Panc1 (cell line): ENCODE data around the gene SH3BP2. TPM values are rescaled to one million over a fixed set of nuclear protein-coding genes. Genes with fewer than 3 reads are reported as not detected.

Experiments
- ATAC-seq: fragments of 200-7000 bp; cut with Tn5 transposase; 2 replicates; pipeline ENCODE4 v1.9.1; 2020; ENCODE audit warnings: mild to moderate bottlenecking, moderate library complexity
- BruUV-seq: library from RNA; stranded (reverse); fragments of 400-500 nt; replicated peaks from 2 replicates; lab custom pipeline; 2021; lab: Mats Ljungman, UMichigan
- CTCF ChIA-PET: fragments of 300-600 bp; sonication (Branson Sonifier 250); formaldehyde crosslinking; loops from one replicate; lab custom pipeline; 2022; ENCODE audit warnings: antibody characterized with exemption; lab: Charles Lee
- POLR2A ChIA-PET: fragments of 300-600 bp; sonication (Branson Sonifier 250); formaldehyde crosslinking; loops from one replicate; lab custom pipeline; 2022; ENCODE audit warnings: antibody characterized with exemption; lab: Charles Lee
- DNase-seq: peaks from one replicate; pipeline ENCODE4 v3.0.0-alpha.2; 2010; ENCODE audit warnings: low read depth, low spot score
- H3K27ac ChIP-seq: 2 replicates; pipeline ENCODE4 v1.5.1; 2011; ENCODE audit warnings: mild to moderate bottlenecking, low read length, inconsistent platforms
- H3K27me3 ChIP-seq: fragments of 200-500 bp; sonication (Bioruptor generic); 2 replicates; pipeline ENCODE4 v1.6.0; 2014; ENCODE audit warnings: low read length, inconsistent platforms; ENCODE audit not compliant: control insufficient read depth, insufficient read depth
- H3K36me3 ChIP-seq: fragments of 200-500 bp; sonication (Bioruptor generic); 2 replicates; pipeline ENCODE4 v1.5.1; 2014; ENCODE audit warnings: inconsistent platforms, mild to moderate bottlenecking, low read length, moderate library complexity; ENCODE audit not compliant: control insufficient read depth, insufficient read depth
- H3K4me1 ChIP-seq: 2 replicates; pipeline ENCODE4 v1.5.1; 2011; ENCODE audit warnings: inconsistent platforms, mild to moderate bottlenecking, low read length, moderate library complexity; ENCODE audit not compliant: control insufficient read depth, insufficient read depth
- H3K4me3 ChIP-seq, 2 experiments: 2 replicates each; pipeline ENCODE4 v1.5.1; 2011 to 2012; ENCODE audit warnings: low read depth in 2 of 2, low read length in 2 of 2, mild to moderate bottlenecking in 2 of 2, inconsistent platforms in 1 of 2, moderate library complexity in 1 of 2
- H3K9me3 ChIP-seq: fragments of 200-500 bp; sonication (Bioruptor generic); 2 replicates; pipeline ENCODE4 v1.5.1; 2014; ENCODE audit warnings: low read depth, mild to moderate bottlenecking, inconsistent platforms, low read length, moderate library complexity; ENCODE audit not compliant: control insufficient read depth, insufficient read depth
- CTCF ChIP-seq: fragments of 450-650 bp; IDR thresholded peaks from 2 replicates; pipeline ENCODE4 v1.5.1; 2017; ENCODE audit warnings: mild to moderate bottlenecking
- POLR2AphosphoS5 ChIP-seq: IDR thresholded peaks from 2 replicates; pipeline ENCODE4 v1.6.1; 2012; ENCODE audit warnings: mild to moderate bottlenecking, low read depth, low read length, moderate library complexity
- REST ChIP-seq, 2 experiments: IDR thresholded peaks; 2 replicates each; pipeline ENCODE4 v1.6.1; 2011 to 2012; ENCODE audit warnings: low read depth in 2 of 2, control low read depth in 1 of 2, low read length in 1 of 2, mild to moderate bottlenecking in 1 of 2, moderate library complexity in 1 of 2; ENCODE audit not compliant: insufficient read depth in 1 of 2
- SIN3A ChIP-seq: IDR thresholded peaks from 2 replicates; pipeline ENCODE4 v1.6.1; 2012; ENCODE audit warnings: low read depth, mild to moderate bottlenecking, low read length, moderate library complexity, borderline replicate concordance; ENCODE audit not compliant: insufficient read depth
- TCF7L2 ChIP-seq: IDR thresholded peaks from 2 replicates; pipeline ENCODE4 v1.6.1; 2011; ENCODE audit warnings: mild to moderate bottlenecking, low read depth, low read length, inconsistent platforms
- in situ Hi-C: cut with HindIII; loops from 2 replicates; pipeline ENCODE4 v1.10.0; 2016; ENCODE audit warnings: low sequenced_read_pairs, low pct_unique_long_range_greater_than_20kb
- intact Hi-C: fragments of 100-400 bp; cut with micrococcal nuclease; formaldehyde crosslinking; loops from one replicate; pipeline ENCODE4 v1.10.0; 2022; ENCODE audit not compliant: unreplicated experiment
- total RNA-seq: library from RNA; stranded (reverse); gene quantifications from one replicate; pipeline ENCODE4 v1.2.1, GENCODE V29; 2021; ENCODE audit not compliant: unreplicated experiment

Gene SH3BP2
- total RNA-seq, 1 experiment from 2014 or later: 93.4 TPM

DNA sequence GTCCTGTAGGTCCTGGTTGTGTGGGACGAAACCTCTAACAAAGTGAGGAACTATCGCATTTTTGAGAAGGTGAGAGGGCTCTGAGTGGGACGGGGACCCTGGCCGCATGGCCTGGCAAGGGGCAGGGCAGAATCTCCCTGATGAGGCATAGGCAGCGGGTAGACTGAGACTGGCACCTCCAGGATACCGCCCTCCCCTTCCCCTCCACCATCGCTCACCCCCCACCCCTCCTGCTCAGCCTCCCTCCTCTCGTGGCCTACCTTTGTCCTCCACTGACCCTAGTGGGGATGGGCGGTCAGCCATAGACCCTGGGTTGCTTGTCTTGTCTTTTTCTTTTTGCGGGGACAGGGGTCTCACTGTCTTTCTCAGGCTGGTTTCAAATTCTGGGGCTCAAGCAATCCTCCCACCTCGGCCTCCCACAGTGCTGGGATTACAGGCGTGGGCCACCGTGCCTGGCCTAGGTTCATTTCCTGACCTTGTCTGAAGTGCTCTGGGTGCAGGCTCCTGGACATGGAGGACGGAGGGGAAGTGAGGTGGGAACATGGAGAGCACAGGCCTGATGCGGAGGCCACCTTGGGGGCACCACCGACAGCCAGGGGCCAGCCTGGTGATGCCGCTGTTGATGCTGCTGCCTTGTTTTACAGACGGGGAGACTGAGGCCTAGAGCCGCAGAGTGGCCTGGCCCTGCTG is 40.2 kb downstream of the SH3BP2 start:
- no peaks in the 10 kb centered on the region for H3K4me1 ChIP-seq
- TF ChIP-seq TCF7L2: no peak
- TF ChIP-seq SIN3A: no peak
- no peak for TF ChIP-seq CTCF
- no peak for TF ChIP-seq POLR2AphosphoS5
- no peak for TF ChIP-seq REST (IDR thresholded peaks at IDR 0.05; ENCODE audit: insufficient read depth in 1 of 2, low read depth in 2 of 2, low read length in 1 of 2)
- H3K4me3 ChIP-seq: no peak overlapping the region
- no peaks in the 10 kb centered on the region for H3K27me3 ChIP-seq
- in situ Hi-C loops (no loop called here), intact Hi-C loops (no loop called here)
- H3K9me3 ChIP-seq: no peaks in the 10 kb centered on the region
- CTCF ChIA-PET: no interaction called here
- POLR2A ChIA-PET: no interaction called here
- BruUV-seq: no TSS peak
- ATAC-seq (no peak), DNase-seq (no peak)
- no peaks in the 10 kb centered on the region; the same call in 1 of the 2 replicates for H3K36me3 ChIP-seq
- H3K27ac ChIP-seq: no peak overlapping the region

DNA sequence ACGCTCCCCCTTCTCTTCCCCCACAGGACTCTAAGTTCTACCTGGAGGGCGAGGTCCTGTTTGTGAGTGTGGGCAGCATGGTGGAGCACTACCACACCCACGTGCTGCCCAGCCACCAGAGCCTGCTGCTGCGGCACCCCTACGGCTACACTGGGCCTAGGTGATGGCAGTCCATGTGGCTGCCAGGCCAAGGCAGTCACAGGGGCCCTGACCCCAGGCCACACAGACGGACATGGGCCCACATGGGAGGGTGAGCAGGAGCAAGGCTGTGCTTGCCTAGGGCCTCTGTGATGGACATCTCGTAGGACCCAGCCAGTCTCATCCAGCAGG is 40.8 kb downstream of the SH3BP2 start:
- no peaks in the 10 kb centered on the region for H3K4me1 ChIP-seq
- H3K9me3 ChIP-seq: no peaks in the 10 kb centered on the region
- no peak overlapping the region for H3K27ac ChIP-seq
- intact Hi-C loops: no loop called here
- in situ Hi-C loops: no loop called here
- no peak for TF ChIP-seq POLR2AphosphoS5
- TF ChIP-seq REST (IDR thresholded peaks at IDR 0.05; ENCODE audit: insufficient read depth in 1 of 2, low read depth in 2 of 2, low read length in 1 of 2): no peak
- no peak for TF ChIP-seq SIN3A
- TF ChIP-seq CTCF: no peak
- TF ChIP-seq TCF7L2: no peak
- ChIA-PET CTCF (no interaction called here), POLR2A (no interaction called here)
- no TSS peak for BruUV-seq
- H3K4me3 ChIP-seq: no peak overlapping the region
- DNase-seq: no peak
- no peak for ATAC-seq
- no peaks in the 10 kb centered on the region for H3K27me3 ChIP-seq
- H3K36me3 ChIP-seq: no peaks in the 10 kb centered on the region; the same call in 1 of the 2 replicates
